GM18867 (cell line): ENCODE data around the gene TBCK.
"Not testable (repeated sequence)": the region's sequence is repeated elsewhere in the genome, so short reads cannot be mapped to it uniquely, and the experiment has no call there.

Experiments used
- ATAC-seq: cut with Tn5 transposase; IDR thresholded peaks from one replicate; pipeline ENCODE4 v1.9.1; 2021; ENCODE audit warnings: mild to moderate bottlenecking, moderate library complexity; ENCODE audit not compliant: unreplicated experiment

The TBCK gene

GRCh38 chr4:106238820-106239420, 77.1 kb downstream of the TBCK start:
- peak; percentile 98 for ATAC-seq

GRCh38 chr4:106231931-106232330, 84.1 kb downstream of the TBCK start:
- ATAC-seq = no peak

- ATAC-seq = no peak
Measured at GRCh38 chr4:106222548-106222947, 93.5 kb downstream of the TBCK start.

GRCh38 chr4:106213291-106213690, 102.7 kb downstream of the TBCK start:
- ATAC-seq = not testable (repeated sequence)

GRCh38 chr4:106210021-106210420, 106.0 kb downstream of the TBCK start:
- no peak for ATAC-seq

- ATAC-seq = no peak
Measured at GRCh38 chr4:106208481-106209460, 107.2 kb downstream of the TBCK start.

- peak; percentile 40 for ATAC-seq
Measured at GRCh38 chr4:106201373-106201772, 114.6 kb downstream of the TBCK start.

- ATAC-seq = no peak
Measured at GRCh38 chr4:106195435-106195950, 120.5 kb downstream of the TBCK start.

GRCh38 chr4:106194801-106195200, 121.2 kb downstream of the TBCK start:
- ATAC-seq = no peak

- no peak for ATAC-seq
Measured at GRCh38 chr4:106192131-106192530, 123.9 kb downstream of the TBCK start.

- no peak for ATAC-seq
Measured at GRCh38 chr4:106186201-106186600, 129.8 kb downstream of the TBCK start.

GRCh38 chr4:106183551-106183950, 132.5 kb downstream of the TBCK start:
- no peak for ATAC-seq

- no peak for ATAC-seq
Measured at GRCh38 chr4:106172861-106173260, 143.1 kb downstream of the TBCK start.

- ATAC-seq = no peak
Measured at GRCh38 chr4:106165351-106166010, 150.5 kb downstream of the TBCK start.

- no peak for ATAC-seq
Measured at GRCh38 chr4:106162278-106162677, 153.7 kb downstream of the TBCK start.

- ATAC-seq = no peak
Measured at GRCh38 chr4:106160560-106160959, 155.4 kb downstream of the TBCK start.

GRCh38 chr4:106149911-106150310, 166.1 kb downstream of the TBCK start:
- ATAC-seq = no peak

- ATAC-seq = no peak
Measured at GRCh38 chr4:106149026-106149425, 167.0 kb downstream of the TBCK start.

GRCh38 chr4:106142616-106143127, 173.3 kb downstream of the TBCK start:
- ATAC-seq = no peak

- no peak for ATAC-seq
Measured at GRCh38 chr4:106140601-106141000, 175.4 kb downstream of the TBCK start.

GRCh38 chr4:106136777-106137331, 179.2 kb downstream of the TBCK start:
- no peak for ATAC-seq
